ENCODE measurements around the gene CPE.
"Not testable (repeated sequence)": the region's sequence is repeated elsewhere in the genome, so short reads cannot be mapped to it uniquely, and the experiment has no call there.

Gene CPE

GRCh38 chr4:165378745-165379677 is at the start of gene CPE:
CPE (plus strand) TSS chr4:165379008; CDS start chr4:165379222, 214 bp downstream.
- DNase-seq, result peak; percentile 82

GRCh38 chr4:165330071-165330470 is 48.7 kb upstream of the CPE start:
- DNase-seq, result no peak

GRCh38 chr4:165330666-165331065 is 48.1 kb upstream of the CPE start:
- no peak for DNase-seq

GRCh38 chr4:165331359-165331758 is 47.4 kb upstream of the CPE start:
- no peak for DNase-seq

- no peak for DNase-seq
Measured at GRCh38 chr4:165331823-165332222, 47.0 kb upstream of the CPE start.

- DNase-seq, result no peak
Measured at GRCh38 chr4:165332502-165332901, 46.3 kb upstream of the CPE start.

- no peak for DNase-seq
Measured at GRCh38 chr4:165335163-165335703, 43.6 kb upstream of the CPE start.

GRCh38 chr4:165336743-165337142 is 42.1 kb upstream of the CPE start:
- DNase-seq, result no peak

GRCh38 chr4:165342340-165342739 is 36.5 kb upstream of the CPE start:
- DNase-seq, result not testable (repeated sequence)

- no peak for DNase-seq
Measured at GRCh38 chr4:165343353-165344191, 35.2 kb upstream of the CPE start.

GRCh38 chr4:165345666-165346417 is 33.0 kb upstream of the CPE start:
- DNase-seq, result no peak

GRCh38 chr4:165347647-165348569 is 30.9 kb upstream of the CPE start:
- DNase-seq, result no peak

GRCh38 chr4:165351359-165352130 is 27.3 kb upstream of the CPE start:
- DNase-seq, result no peak

GRCh38 chr4:165355900-165356300 is 22.9 kb upstream of the CPE start:
- no peak for DNase-seq

- no peak for DNase-seq
Measured at GRCh38 chr4:165359506-165359905, 19.3 kb upstream of the CPE start.

- no peak for DNase-seq
Measured at GRCh38 chr4:165360041-165360695, 18.6 kb upstream of the CPE start.

GRCh38 chr4:165360985-165361670 is 17.7 kb upstream of the CPE start:
- DNase-seq, result no peak

GRCh38 chr4:165361810-165362209 is 17.0 kb upstream of the CPE start:
- no peak for DNase-seq

GRCh38 chr4:165364452-165365080 is 14.2 kb upstream of the CPE start:
- DNase-seq, result no peak
